ENCODE measurements around the gene NXPE4.

DNA sequence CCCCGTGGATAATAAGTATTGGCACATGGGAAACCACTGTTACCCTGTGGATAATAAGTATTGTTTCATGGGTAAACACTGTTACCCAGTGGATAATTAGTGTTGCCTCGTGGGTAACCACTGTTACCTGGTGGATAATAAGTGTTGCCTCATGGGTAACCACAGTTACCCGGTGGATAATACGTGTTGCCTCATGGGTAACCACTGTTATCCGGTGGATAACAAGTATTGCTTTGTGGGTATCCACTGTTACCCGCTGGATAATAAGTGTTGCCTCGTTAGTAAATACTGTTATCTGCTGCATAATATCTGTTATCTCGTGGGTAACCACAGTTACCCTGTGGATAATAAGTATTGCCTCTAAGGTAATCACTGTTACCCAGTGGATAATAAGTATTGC, 25.5 kb upstream of the NXPE4 start:
- TF ChIP-seq JUND (IDR thresholded peaks at IDR 0.05; ENCODE audit: low read length) = no peak
- no peak for TF ChIP-seq CEBPB (IDR thresholded peaks at IDR 0.05; ENCODE audit: low read depth, low read length)
- no peak for TF ChIP-seq EZH2 (IDR thresholded peaks at IDR 0.05; ENCODE audit: low read depth, low read length, severe bottlenecking)
- TF ChIP-seq EGR1 (IDR thresholded peaks at IDR 0.05; ENCODE audit: borderline replicate concordance, low read depth, low read length) = no peak
- no peak for TF ChIP-seq CTCF (IDR thresholded peaks at IDR 0.05; ENCODE audit: control extremely low read depth in 1 of 3, insufficient read depth in 1 of 3, low read depth in 1 of 3, low read length in 3 of 3)
- TF ChIP-seq CBX5 (IDR thresholded peaks at IDR 0.05; ENCODE audit: low read depth, low read length) = no peak
- no peak for TF ChIP-seq POLR2AphosphoS5 (IDR thresholded peaks at IDR 0.05; ENCODE audit: low read depth, low read length)
- TF ChIP-seq GABPA (IDR thresholded peaks at IDR 0.05; ENCODE audit: borderline replicate concordance, insufficient read depth, low read length) = no peak
- TF ChIP-seq EP300 (IDR thresholded peaks at IDR 0.05; ENCODE audit: borderline replicate concordance in 1 of 2, low read depth in 2 of 2, low read length in 2 of 2) = no peak
- no peak for TF ChIP-seq POLR2A (IDR thresholded peaks at IDR 0.05; ENCODE audit: control extremely low read depth in 1 of 2, low read depth in 2 of 2, low read length in 2 of 2)
- TF ChIP-seq SP1 (IDR thresholded peaks at IDR 0.05; ENCODE audit: low read depth, low read length) = no peak
- TF ChIP-seq MAFK (IDR thresholded peaks at IDR 0.05; ENCODE audit: low read depth, low read length) = no peak
- TF ChIP-seq TEAD4 (IDR thresholded peaks at IDR 0.05; ENCODE audit: low read depth, low read length) = no peak
- TF ChIP-seq SIN3A (conservative IDR thresholded peaks at IDR 0.05 in 1 of 2, IDR thresholded peaks at IDR 0.05 in 1 of 2; ENCODE audit: low read depth in 1 of 2, low read length in 2 of 2) = no peak

Data from H1 (cell line).